ENCODE results near the gene TAC3. TPM values are rescaled to one million over a fixed set of nuclear protein-coding genes. Genes with fewer than 3 reads are reported as not detected.

Gene TAC3
- total and polyA plus RNA-seq, 2 donors (not counting 3 experiments of a cell fraction or from before 2014, with no cell fraction given), result not detected

DNA sequence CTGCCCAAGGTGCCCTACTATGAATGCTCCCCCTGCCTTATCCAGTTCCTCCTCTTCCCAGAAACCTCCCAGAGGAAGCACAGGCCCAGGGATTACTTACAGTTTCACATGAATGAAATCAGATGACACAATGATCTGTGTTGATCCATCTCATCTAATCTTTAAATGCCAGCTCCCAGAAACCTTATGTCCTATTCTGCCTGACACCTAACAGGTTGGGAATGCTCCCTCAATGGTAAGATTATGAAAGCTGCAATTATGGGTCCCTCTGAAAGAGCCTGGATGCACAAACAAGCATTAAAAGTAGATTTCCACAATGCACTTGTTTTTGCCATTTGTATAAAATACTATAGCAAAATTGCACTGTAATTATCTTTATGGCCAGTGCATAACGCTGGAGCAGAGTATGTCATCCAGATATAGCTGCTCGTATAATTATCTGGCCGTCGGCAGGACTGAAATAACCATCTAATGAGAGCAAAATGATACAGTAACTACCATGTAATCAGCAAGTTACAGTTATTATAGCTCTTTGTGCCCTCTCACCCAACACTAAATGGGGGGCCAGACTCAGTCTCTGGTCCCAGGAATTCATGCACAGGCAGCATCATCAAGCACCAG, 5.6 kb downstream of the TAC3 start:
- H3K9me3 ChIP-seq (replicated peaks; ENCODE audit: control insufficient read depth, insufficient read depth, low read length), result no peaks in the 10 kb centered on the region
- FAIRE-seq, result no peak
- TF ChIP-seq CTCF (IDR thresholded peaks at IDR 0.05; ENCODE audit: extremely low read depth in 1 of 2, insufficient read depth in 1 of 2, low read depth in 1 of 2, low read length in 2 of 2) (no peak), GATA2 (IDR thresholded peaks at IDR 0.05; ENCODE audit: insufficient read depth, insufficient read length, low read depth, low read length) (no peak), JUN (IDR thresholded peaks at IDR 0.05; ENCODE audit: borderline replicate concordance, insufficient read depth, insufficient read length, low read depth) (no peak), POLR2A (IDR thresholded peaks at IDR 0.05; ENCODE audit: low read depth, low read length) (no peak), MYC (IDR thresholded peaks at IDR 0.05; ENCODE audit: low read depth, low read length) (no peak), POLR2AphosphoS5 (IDR thresholded peaks at IDR 0.05; ENCODE audit: insufficient read depth, low read depth, low read length) (no peak), FOS (IDR thresholded peaks at IDR 0.05; ENCODE audit: borderline replicate concordance, insufficient read depth, low read length) (no peak), EZH2 (IDR thresholded peaks at IDR 0.05; ENCODE audit: borderline replicate concordance, low read depth, low read length, severe bottlenecking) (no peak)
- TF ChIP-seq, protein P1, sequence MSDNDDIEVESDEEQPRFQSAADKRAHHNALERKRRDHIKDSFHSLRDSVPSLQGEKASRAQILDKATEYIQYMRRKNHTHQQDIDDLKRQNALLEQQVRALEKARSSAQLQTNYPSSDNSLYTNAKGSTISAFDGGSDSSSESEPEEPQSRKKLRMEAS (IDR thresholded peaks at IDR 0.05; ENCODE audit: insufficient read depth, insufficient read length), result no peak
- no peak overlapping the region for H3K27ac ChIP-seq (ENCODE audit: insufficient read depth, low read depth, low read length)
- peaks cover 21 to 24% of the 10 kb centered on the region in 2 experiments for H3K27me3 ChIP-seq (ENCODE audit: control insufficient read depth in 2 of 2, insufficient read depth in 2 of 2, low read length in 2 of 2)
- no peak for DNase-seq (ENCODE audit: low read depth, low spot score)
- no peak overlapping the region for H3K9ac ChIP-seq (replicated peaks; ENCODE audit: extremely low read depth, insufficient read depth, low read length)
- H3K36me3 ChIP-seq (ENCODE audit: control insufficient read depth in 2 of 2, extremely low read depth in 1 of 2, insufficient read depth in 2 of 2, low read length in 2 of 2), result no peaks in the 10 kb centered on the region
- dilution Hi-C loops (cut with MboI; ENCODE audit: extremely low pct_ligation_motif_present, low sequenced_read_pairs) (no loop called here), intact Hi-C loops (cut with micrococcal nuclease) (no loop called here)
- H3K9me1 ChIP-seq (replicated peaks; ENCODE audit: control insufficient read depth, extremely low read depth, insufficient read depth, low read length), result no peaks in the 10 kb centered on the region
- H3K4me2 ChIP-seq (ENCODE audit: insufficient read depth, low read length), result no peak overlapping the region
- H4K20me1 ChIP-seq (replicated peaks; ENCODE audit: control insufficient read depth, extremely low read depth, insufficient read depth, low read length), result no peaks in the 10 kb centered on the region
- no peak overlapping the region for H2AFZ ChIP-seq (ENCODE audit: low read depth, low read length)
- no peak overlapping the region for H3K4me3 ChIP-seq (replicated peaks in 1 of 3; ENCODE audit: insufficient read depth in 1 of 3, low read depth in 1 of 3, low read length in 3 of 3)
- peaks cover 2% of the 10 kb centered on the region for H3K4me1 ChIP-seq (ENCODE audit: control insufficient read depth, extremely low read depth, insufficient read depth, low read length)
- CTCF ChIA-PET, result interaction anchor here (1.0 to 1.4 kb wide), 4 partner anchors 23 to 102 kb away, joined by 3 to 6 read pairs (median 4); no protein-coding TSS in a partner anchor
- BruUV-seq (replicated peaks), result no TSS peak
- POLR2A ChIA-PET, result no interaction called here
- H3K79me2 ChIP-seq (ENCODE audit: control insufficient read depth, insufficient read depth, low read length), result peaks cover 3% of the 10 kb centered on the region

Data from endothelial cell of umbilical vein (primary cell).